Caco-2 (cell line): ENCODE data around the gene RPL37A. TPM values are rescaled to one million over a fixed set of nuclear protein-coding genes. Genes with fewer than 3 reads are reported as not detected.

ENCODE experiments used
- BruUV-seq: library from RNA; stranded (reverse); fragments of 400-500 nt; replicated peaks from 2 replicates; lab custom pipeline; 2021; lab: Mats Ljungman, UMichigan
- CTCF ChIA-PET: fragments of 300-600 bp; sonication (Branson Sonifier 250); formaldehyde crosslinking; loops from one replicate; lab custom pipeline; 2022; ENCODE audit warnings: antibody characterized with exemption; lab: Charles Lee
- POLR2A ChIA-PET: fragments of 300-600 bp; sonication (Branson Sonifier 250); formaldehyde crosslinking; loops from one replicate; lab custom pipeline; 2022; ENCODE audit warnings: antibody characterized with exemption; lab: Charles Lee
- DNase-seq, 2 experiments: peaks; one replicate each; pipeline versions ENCODE4 v3.0.0 to v3.0.0-alpha.2; 2020 to 2022
- H3K27me3 ChIP-seq: replicated peaks from 2 replicates; pipeline ENCODE4 v1.6.0; 2011; ENCODE audit warnings: low read length; ENCODE audit not compliant: control insufficient read depth, insufficient read depth
- H3K36me3 ChIP-seq: 2 replicates; pipeline ENCODE4 v1.5.1; 2011; ENCODE audit warnings: low read length; ENCODE audit not compliant: control insufficient read depth, insufficient read depth
- H3K4me1 ChIP-seq: fragments of 250-450 bp; sonication (Bioruptor Pico); 2 replicates; pipeline ENCODE4 v1.5.1; 2020; ENCODE audit warnings: mild to moderate bottlenecking
- H3K4me3 ChIP-seq: 2 replicates; pipeline ENCODE4 v1.5.1; 2011; ENCODE audit warnings: low read depth, mild to moderate bottlenecking, control low read depth, low read length
- H3K9me3 ChIP-seq: fragments of 250-450 bp; sonication (Bioruptor Pico); 2 replicates; pipeline ENCODE4 v1.5.1; 2020; ENCODE audit warnings: mild to moderate bottlenecking, moderate library complexity
- H3K27ac Mint-ChIP-seq: one replicate; pipeline ENCODE4 v1.8.0; 2022; ENCODE audit warnings: mixed read lengths; ENCODE audit not compliant: unreplicated experiment
- H3K27me3 Mint-ChIP-seq: one replicate; pipeline ENCODE4 v1.8.0; 2022; ENCODE audit warnings: mixed read lengths; ENCODE audit not compliant: insufficient read depth, unreplicated experiment
- H3K36me3 Mint-ChIP-seq: one replicate; pipeline ENCODE4 v1.8.0; 2022; ENCODE audit warnings: mild to moderate bottlenecking, mixed read lengths; ENCODE audit not compliant: insufficient read depth, unreplicated experiment
- H3K4me1 Mint-ChIP-seq: one replicate; pipeline ENCODE4 v1.8.0; 2022; ENCODE audit warnings: low read depth, mixed read lengths; ENCODE audit not compliant: unreplicated experiment
- H3K4me3 Mint-ChIP-seq: one replicate; pipeline ENCODE4 v1.8.0; 2022; ENCODE audit warnings: mild to moderate bottlenecking, moderate library complexity, mixed read lengths; ENCODE audit not compliant: unreplicated experiment
- H3K9me3 Mint-ChIP-seq: one replicate; pipeline ENCODE4 v1.8.0; 2022; ENCODE audit warnings: mixed read lengths; ENCODE audit not compliant: unreplicated experiment
- intact Hi-C: fragments of 100-400 bp; cut with micrococcal nuclease; formaldehyde crosslinking; loops from one replicate; pipeline ENCODE4 v1.10.0; 2022; ENCODE audit not compliant: unreplicated experiment
- total RNA-seq: library from RNA; stranded (reverse); gene quantifications from 2 replicates; pipeline ENCODE4 v1.2.3, GENCODE V29; 2022
- TF ChIP-seq, protein P1 (sequence below), 2 experiments: fragments of 200-600 bp in 1 of 2; IDR thresholded peaks; 1 replicate in 1 of 2; 2 replicates in 1 of 2; pipeline versions ENCODE4 v1.5.1 to v1.8.0; 2011 to 2022; ENCODE audit warnings: antibody characterized with exemption in 1 of 2, control low read depth in 1 of 2, inconsistent platforms in 1 of 2, low read depth in 1 of 2, low read length in 1 of 2, mild to moderate bottlenecking in 1 of 2, moderate library complexity in 1 of 2; ENCODE audit not compliant: insufficient read depth in 1 of 2, severe bottlenecking in 1 of 2, unreplicated experiment in 1 of 2

Gene RPL37A
- total RNA-seq, 1 experiment from 2014 or later, result 2,873 TPM

DNA sequence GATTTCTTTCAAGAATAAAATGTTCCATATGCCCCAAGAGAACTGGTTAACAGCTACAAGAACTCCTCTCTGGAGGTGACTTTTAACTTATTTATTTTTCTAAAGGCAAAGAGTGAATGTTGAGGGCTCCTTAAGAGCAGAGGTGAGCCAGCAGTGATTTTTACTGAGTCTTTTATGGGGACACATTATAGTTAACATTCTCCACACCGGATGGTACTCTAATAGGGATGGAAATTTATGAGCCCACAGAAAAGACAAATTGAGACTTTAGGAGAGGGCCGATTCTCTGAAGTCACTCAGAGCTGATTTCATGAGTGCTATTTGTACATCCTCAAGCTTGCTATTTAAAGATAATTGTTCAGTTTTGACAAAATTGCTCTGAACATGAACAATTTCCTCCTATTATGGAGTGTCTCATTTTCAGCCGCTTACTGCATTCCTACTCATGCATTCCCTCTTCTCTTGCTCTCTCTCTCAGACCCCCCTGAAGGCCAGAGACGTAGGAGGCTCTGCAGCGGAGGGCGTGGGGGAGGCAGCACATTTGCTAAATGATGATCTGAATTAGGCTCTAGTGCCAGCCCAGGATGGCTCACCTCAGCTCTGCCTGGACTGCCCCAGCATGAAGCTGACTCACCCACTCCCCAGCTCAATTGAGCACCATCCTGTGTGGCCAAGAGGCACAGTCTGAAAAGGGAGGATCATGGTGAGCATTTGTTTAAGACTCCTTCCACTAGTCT is 5.9 kb upstream of the RPL37A start:
- Histone ChIP-seq H3K4me3 (no peak overlapping the region), H3K36me3 (no peaks in the 10 kb centered on the region), H3K4me1 (no peaks in the 10 kb centered on the region; the same call in 1 of the 2 replicates), H3K27me3 (no peaks in the 10 kb centered on the region), H3K9me3 (no peaks in the 10 kb centered on the region)
- CTCF ChIA-PET, result no interaction called here
- Mint-ChIP-seq H3K9me3 (no peaks in the 10 kb centered on the region), H3K36me3 (peaks cover 2% of the 10 kb centered on the region), H3K4me3 (no peak overlapping the region), H3K27me3 (no peaks in the 10 kb centered on the region), H3K4me1 (no peaks in the 10 kb centered on the region), H3K27ac (no peak overlapping the region)
- intact Hi-C loops, result loop anchor here (10.0 kb wide), 1 partner anchor 378 kb away; no protein-coding TSS in a partner anchor
- POLR2A ChIA-PET, result no interaction called here
- no peak for DNase-seq
- TF ChIP-seq, protein P1, sequence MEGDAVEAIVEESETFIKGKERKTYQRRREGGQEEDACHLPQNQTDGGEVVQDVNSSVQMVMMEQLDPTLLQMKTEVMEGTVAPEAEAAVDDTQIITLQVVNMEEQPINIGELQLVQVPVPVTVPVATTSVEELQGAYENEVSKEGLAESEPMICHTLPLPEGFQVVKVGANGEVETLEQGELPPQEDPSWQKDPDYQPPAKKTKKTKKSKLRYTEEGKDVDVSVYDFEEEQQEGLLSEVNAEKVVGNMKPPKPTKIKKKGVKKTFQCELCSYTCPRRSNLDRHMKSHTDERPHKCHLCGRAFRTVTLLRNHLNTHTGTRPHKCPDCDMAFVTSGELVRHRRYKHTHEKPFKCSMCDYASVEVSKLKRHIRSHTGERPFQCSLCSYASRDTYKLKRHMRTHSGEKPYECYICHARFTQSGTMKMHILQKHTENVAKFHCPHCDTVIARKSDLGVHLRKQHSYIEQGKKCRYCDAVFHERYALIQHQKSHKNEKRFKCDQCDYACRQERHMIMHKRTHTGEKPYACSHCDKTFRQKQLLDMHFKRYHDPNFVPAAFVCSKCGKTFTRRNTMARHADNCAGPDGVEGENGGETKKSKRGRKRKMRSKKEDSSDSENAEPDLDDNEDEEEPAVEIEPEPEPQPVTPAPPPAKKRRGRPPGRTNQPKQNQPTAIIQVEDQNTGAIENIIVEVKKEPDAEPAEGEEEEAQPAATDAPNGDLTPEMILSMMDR (IDR thresholded peaks at IDR 0.05; ENCODE audit: insufficient read depth in 1 of 2, low read depth in 1 of 2, low read length in 1 of 2, severe bottlenecking in 1 of 2, unreplicated experiment in 1 of 2), result no peak
- BruUV-seq, result no TSS peak

DNA sequence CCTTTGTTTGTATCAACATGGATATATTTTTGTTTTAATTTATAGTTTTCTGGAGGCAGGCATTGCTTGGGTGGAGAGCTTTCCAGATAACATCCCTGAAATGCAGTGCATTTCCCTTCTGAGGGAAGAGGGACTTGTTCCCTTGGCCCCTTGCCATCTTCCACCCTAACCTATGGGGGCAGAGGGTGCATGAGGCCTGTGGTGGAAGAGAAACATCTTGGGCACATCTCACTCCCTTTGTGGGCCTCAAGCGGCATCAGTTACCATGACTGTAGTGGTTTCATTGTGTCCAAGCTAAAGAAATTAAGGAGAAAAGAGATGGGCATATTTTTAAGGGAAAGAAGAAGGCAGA is 5.3 kb upstream of the RPL37A start:
- CTCF ChIA-PET, result no interaction called here
- Histone ChIP-seq H3K36me3 (no peaks in the 10 kb centered on the region), H3K4me1 (no peaks in the 10 kb centered on the region; the same call in 1 of the 2 replicates), H3K27me3 (no peaks in the 10 kb centered on the region), H3K4me3 (no peak overlapping the region), H3K9me3 (no peaks in the 10 kb centered on the region)
- no peaks in the 10 kb centered on the region for H3K9me3 Mint-ChIP-seq
- H3K27me3 Mint-ChIP-seq, result no peaks in the 10 kb centered on the region
- no TSS peak for BruUV-seq
- no peak overlapping the region for H3K27ac Mint-ChIP-seq
- no peaks in the 10 kb centered on the region for H3K4me1 Mint-ChIP-seq
- H3K36me3 Mint-ChIP-seq, result peaks cover 8% of the 10 kb centered on the region
- H3K4me3 Mint-ChIP-seq, result no peak overlapping the region
- TF ChIP-seq, protein P1 (IDR thresholded peaks at IDR 0.05; ENCODE audit: insufficient read depth in 1 of 2, low read depth in 1 of 2, low read length in 1 of 2, severe bottlenecking in 1 of 2, unreplicated experiment in 1 of 2), result no peak
- DNase-seq, result no peak
- POLR2A ChIA-PET, result no interaction called here
- intact Hi-C loops, result loop anchor here (10.0 kb wide), 1 partner anchor 379 kb away; no protein-coding TSS in a partner anchor

DNA sequence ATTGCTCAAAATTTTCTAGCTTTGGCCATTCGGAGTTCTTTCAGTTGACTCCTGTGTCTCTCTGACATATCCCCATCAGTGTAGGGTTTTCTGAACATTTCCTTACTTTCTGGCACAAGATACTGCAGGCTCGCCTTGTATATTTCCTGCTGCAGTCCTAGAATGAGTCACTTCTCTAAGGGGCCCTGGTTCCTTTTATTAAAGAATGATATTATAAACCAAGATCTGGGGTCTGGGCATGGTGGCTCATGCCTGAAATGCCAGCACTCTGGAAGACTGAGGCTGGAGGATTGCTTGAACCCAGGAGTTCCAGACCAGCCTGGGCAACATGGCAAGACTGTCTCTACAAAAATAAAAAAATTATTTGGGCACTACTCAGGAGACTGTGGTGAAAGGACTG is 3.0 kb upstream of the RPL37A start:
- H3K27ac Mint-ChIP-seq, result no peak overlapping the region
- POLR2A ChIA-PET, result no interaction called here

More for the DNA sequence above, 3.0 kb upstream of the RPL37A start:
- BruUV-seq, result no TSS peak
- CTCF ChIA-PET, result no interaction called here
- Histone ChIP-seq H3K4me3 (no peak overlapping the region), H3K4me1 (peaks cover 10% of the 10 kb centered on the region), H3K36me3 (0 out of 2 replicates have a peak, but pooled peaks cover 1% of the 10 kb centered on the region), H3K27me3 (no peaks in the 10 kb centered on the region), H3K9me3 (no peaks in the 10 kb centered on the region)
- Mint-ChIP-seq H3K36me3 (peaks cover 31% of the 10 kb centered on the region), H3K4me3 (no peak overlapping the region), H3K27me3 (no peaks in the 10 kb centered on the region), H3K4me1 (no peaks in the 10 kb centered on the region), H3K9me3 (no peaks in the 10 kb centered on the region)
- TF ChIP-seq, protein P1 (IDR thresholded peaks at IDR 0.05; ENCODE audit: insufficient read depth in 1 of 2, low read depth in 1 of 2, low read length in 1 of 2, severe bottlenecking in 1 of 2, unreplicated experiment in 1 of 2), result no peak
- DNase-seq, result no peak
- intact Hi-C loops, result loop anchor here (10.0 kb wide), 1 partner anchor 381 kb away; no protein-coding TSS in a partner anchor
